ENCODE results near the gene CDK5R2.

CDK5R2 gene

GRCh38 chr2:218962859-218963492, 3.5 kb downstream of the CDK5R2 start:
- DNase-seq: peak; percentile 84 to 98 (median 95)

DNA sequence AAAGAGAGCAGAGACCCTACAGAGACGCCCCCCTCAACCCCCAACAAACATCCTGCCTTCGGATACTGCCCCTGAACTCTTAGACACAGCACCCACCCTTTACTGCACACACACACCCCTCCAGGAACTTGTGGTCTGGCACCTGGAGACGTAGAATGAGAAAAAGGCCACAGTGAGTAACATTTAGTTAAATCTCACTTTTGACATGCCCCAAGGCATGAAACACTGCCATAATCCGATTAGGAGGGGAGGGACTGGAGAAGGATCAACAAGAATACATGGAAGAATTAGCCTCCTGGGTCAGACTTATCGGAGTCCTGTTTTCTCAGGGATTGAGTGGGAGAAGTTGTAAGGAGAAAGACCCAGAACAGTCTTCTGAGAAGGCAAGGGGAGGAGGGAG, 4.1 kb downstream of the CDK5R2 start:
- no peak for DNase-seq

DNA sequence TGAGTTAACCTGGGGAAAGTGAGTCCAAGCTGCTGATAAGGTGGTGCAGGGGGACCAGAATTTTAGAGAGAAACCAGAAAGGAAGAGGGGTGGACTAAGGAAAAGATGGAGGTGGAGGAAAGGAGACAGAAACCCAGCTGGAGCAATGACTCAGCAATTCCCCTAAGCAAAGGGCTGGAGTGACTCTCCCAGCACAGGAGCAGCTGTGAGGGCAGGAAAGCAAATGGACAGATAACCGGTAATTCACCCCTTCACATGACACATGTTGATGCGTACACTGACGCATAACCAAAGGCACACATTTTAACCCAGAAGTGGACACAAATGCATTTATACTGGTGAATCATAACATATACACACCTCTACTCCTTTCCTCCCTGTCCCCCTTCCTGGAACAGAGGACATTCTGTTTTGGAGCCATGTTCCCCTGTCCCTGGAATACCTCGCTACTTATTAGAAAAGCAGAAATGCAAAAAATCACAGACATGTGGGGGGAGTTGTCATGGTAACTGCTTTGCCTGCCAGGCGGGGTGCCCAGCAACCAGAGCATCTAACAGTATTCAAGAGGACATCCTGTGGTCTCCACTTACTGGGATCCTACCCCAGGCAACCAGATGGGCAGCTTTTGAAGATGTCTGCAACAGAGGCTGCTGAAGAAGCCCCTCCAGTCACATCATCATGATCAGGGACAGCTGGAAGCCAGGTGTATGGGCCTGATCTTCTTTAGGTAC, 4.7 kb downstream of the CDK5R2 start:
- peak; percentile 5 to 93 (median 84) for DNase-seq

DNA sequence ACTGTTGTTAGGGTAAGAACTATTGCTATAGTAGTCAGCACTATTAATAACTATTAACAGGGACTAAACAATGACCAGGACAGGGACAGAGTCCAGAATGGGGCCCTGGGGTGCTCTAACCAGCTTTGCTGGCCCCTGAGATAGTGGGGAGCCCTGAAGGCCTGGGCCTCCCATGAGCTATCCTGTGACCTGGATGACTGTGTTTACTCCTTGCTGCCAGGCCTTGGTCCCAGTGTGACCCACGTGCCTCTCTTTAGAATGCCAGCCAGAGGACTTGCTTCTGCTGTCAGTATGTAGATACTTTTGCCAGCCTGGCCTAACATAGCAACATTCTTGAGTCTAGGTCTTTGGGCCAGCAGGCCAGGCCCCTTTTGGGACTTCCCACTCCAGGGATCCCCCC, 11.4 kb downstream of the CDK5R2 start:
- DNase-seq: no peak

GRCh38 chr2:218975060-218975777, 15.8 kb downstream of the CDK5R2 start:
- no peak for DNase-seq

GRCh38 chr2:218979846-218980734, 20.6 kb downstream of the CDK5R2 start:
- DNase-seq: peak; percentile 66 to 94 (median 92)

GRCh38 chr2:218980735-218981389, 21.4 kb downstream of the CDK5R2 start:
- DNase-seq: peak in 2 of 3 experiments; percentile 69 to 75

DNA sequence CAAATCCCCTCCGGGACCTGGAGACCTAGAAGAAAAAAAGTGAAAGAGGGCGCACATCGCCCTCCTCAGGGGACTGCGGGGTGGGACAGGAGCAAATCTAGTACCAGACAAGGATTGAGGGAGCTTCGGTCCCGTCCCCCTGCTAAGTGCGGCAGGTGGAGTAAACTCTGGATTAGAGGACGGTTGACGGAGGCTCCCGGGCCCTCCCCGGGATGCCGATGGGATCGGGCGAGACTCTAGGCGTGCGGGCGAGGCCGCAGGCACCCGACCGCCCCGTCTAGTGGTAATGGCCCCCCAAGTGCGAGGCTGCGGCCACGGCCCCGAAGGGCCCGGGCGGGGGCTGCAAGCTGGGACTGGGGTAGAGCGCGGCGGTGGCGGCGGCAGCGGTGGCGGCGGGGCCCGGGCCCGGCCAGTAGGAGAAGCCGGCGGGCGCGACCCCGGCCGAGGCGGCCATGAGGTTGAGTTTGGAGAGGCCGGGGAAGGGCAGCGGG, 22.0 kb downstream of the CDK5R2 start:
- peak in 2 of 3 experiments; percentile 71 to 75 for DNase-seq

- DNase-seq: peak in 2 of 3 experiments; percentile 80 to 87
These were observed 22.6 kb downstream of the CDK5R2 start for GRCh38 chr2:218981881-218982585.

DNA sequence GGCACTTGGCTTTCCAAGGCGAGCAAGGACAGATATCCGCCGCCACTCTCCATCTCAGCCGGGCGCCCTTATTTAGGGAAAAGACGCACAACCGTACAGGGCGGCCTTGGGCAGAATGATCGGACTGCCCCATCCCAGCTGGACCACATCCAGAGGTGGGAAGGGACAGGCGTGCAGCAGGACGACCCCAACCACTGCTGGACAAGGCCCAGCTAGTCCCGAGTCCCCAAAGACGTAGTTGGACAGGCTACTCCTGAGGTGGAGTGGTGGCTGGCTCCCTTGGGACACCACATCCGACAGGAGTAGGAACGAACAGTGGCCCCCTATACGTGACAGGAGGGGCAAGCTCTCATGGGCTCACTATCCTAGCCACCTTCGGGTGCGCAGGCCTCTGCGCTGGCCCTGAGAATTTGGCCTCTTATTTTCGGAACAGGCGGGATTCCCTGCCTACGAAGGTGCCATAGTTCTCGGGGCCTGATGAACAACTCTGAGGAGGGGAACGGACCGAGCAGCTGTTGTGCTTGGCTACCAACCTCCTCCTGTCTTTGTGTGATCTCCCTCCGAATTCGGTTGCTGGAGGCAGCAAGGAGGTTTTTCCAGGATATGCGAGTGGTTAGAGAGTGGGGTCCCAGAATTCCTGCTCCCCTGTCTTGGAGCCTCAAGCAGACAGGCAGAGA, 23.3 kb downstream of the CDK5R2 start:
- DNase-seq: no peak

- DNase-seq: no peak
These were observed 23.9 kb downstream of the CDK5R2 start for GRCh38 chr2:218983263-218983933.

- DNase-seq: no peak
These were observed 24.4 kb downstream of the CDK5R2 start for GRCh38 chr2:218983934-218984238.

GRCh38 chr2:218984239-218985020, 25.0 kb downstream of the CDK5R2 start:
- DNase-seq: peak in 1 of 3 experiments; percentile 56

GRCh38 chr2:218985021-218985324, 25.5 kb downstream of the CDK5R2 start, which contains the start of gene FEV:
FEV (minus strand) TSS chr2:218985184; CDS start chr2:218985075, 109 bp downstream.
- DNase-seq: peak in 2 of 3 experiments; percentile 61 to 69

- peak in 2 of 3 experiments; percentile 60 to 61 for DNase-seq
These were observed 26.0 kb downstream of the CDK5R2 start for GRCh38 chr2:218985325-218986091.

DNA sequence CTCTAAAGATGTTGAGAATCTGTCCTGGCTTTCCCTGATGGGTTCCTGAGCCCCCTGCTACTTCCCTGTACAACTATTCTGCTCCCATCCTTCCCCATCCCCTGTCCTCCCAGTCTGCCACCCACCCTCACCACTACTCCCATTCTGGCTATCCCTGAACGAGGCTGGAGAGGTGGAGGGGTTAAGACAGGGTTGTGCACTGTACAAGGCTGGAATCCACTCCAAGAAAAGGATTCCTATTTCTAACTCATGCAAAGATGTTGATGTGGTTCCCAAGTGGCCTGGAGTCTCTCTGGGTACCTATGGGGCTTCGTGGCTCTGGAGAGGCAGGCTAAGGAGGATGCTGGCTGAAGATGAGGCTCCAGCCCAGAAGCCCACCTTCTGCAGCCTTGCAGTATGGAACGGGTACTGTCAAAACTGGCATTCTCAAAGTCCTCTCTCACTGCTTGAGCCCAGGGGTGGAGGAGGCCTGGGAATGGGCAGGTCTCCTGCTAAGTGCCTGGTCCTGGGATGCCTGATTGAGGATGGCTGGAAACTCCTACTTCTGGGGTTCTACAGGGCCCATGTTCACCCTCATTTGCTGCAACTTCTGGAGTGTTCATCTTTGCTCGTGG, 26.8 kb downstream of the CDK5R2 start:
- no peak for DNase-seq

GRCh38 chr2:218988164-218988563, 28.7 kb downstream of the CDK5R2 start:
- no peak for DNase-seq

GRCh38 chr2:218988650-218989049, 29.2 kb downstream of the CDK5R2 start:
- no peak for DNase-seq

All from NCI-H1417 (cell line).